WTC11 (cell line): ENCODE data around the gene COPS4. TPM values are rescaled to one million over a fixed set of nuclear protein-coding genes. Genes with fewer than 3 reads are reported as not detected.

Experiments
- ATAC-seq: fragments of 200-7000 bp; cut with Tn5 transposase; 2 replicates; pipeline ENCODE4 v1.10.0; 2021; ENCODE audit warnings: mild to moderate bottlenecking, moderate library complexity
- CTCF ChIA-PET: fragments of 300-600 bp; sonication (Branson Sonifier 250); formaldehyde crosslinking; loops from one replicate; lab custom pipeline; 2021; ENCODE audit warnings: antibody characterized with exemption; lab: Charles Lee
- POLR2A ChIA-PET: fragments of 350-600 bp; sonication (Branson Sonifier 250); formaldehyde crosslinking; loops from one replicate; lab custom pipeline; 2021; ENCODE audit warnings: antibody characterized with exemption; lab: Charles Lee
- DNase-seq: peaks from one replicate; pipeline ENCODE4 v3.0.0; 2021; ENCODE audit warnings: low spot score
- H3K27ac Mint-ChIP-seq: 2 replicates; pipeline ENCODE4 v1.8.0; 2021; ENCODE audit warnings: mixed read lengths
- H3K27me3 Mint-ChIP-seq: 2 replicates; pipeline ENCODE4 v1.8.0; 2021; ENCODE audit warnings: low read depth, mild to moderate bottlenecking, moderate library complexity, mixed read lengths
- H3K36me3 Mint-ChIP-seq: 2 replicates; pipeline ENCODE4 v1.8.0; 2021; ENCODE audit warnings: mixed read lengths
- H3K4me1 Mint-ChIP-seq: 2 replicates; pipeline ENCODE4 v1.8.0; 2022; ENCODE audit warnings: mixed read lengths
- H3K4me3 Mint-ChIP-seq: 2 replicates; pipeline ENCODE4 v1.8.0; 2021; ENCODE audit warnings: mild to moderate bottlenecking, moderate library complexity, mixed read lengths
- H3K9me3 Mint-ChIP-seq: 2 replicates; pipeline ENCODE4 v1.8.0; 2021; ENCODE audit warnings: mixed read lengths
- AFF4 ChIP-seq: sonication (generic); formaldehyde crosslinking; IDR thresholded peaks from 2 replicates; pipeline ENCODE4 v1.8.1; 2023; ENCODE audit warnings: mild to moderate bottlenecking, missing genetic modification reagents, borderline replicate concordance
- ARID4B ChIP-seq: sonication (generic); formaldehyde crosslinking; IDR thresholded peaks from 2 replicates; pipeline ENCODE4 v1.8.0; 2023; ENCODE audit warnings: missing genetic modification reagents, mild to moderate bottlenecking, borderline replicate concordance
- ATF1 ChIP-seq: sonication (generic); formaldehyde crosslinking; IDR thresholded peaks from 2 replicates; pipeline ENCODE4 v1.8.1; 2023; ENCODE audit warnings: mild to moderate bottlenecking, moderate library complexity, missing genetic modification reagents
- ATF6 ChIP-seq: sonication (generic); formaldehyde crosslinking; IDR thresholded peaks from 2 replicates; pipeline ENCODE4 v1.8.1; 2023; ENCODE audit warnings: mild to moderate bottlenecking, missing genetic modification reagents
- CDX4 ChIP-seq: fragments of 250-450 bp; sonication (Bioruptor Pico); IDR thresholded peaks from 2 replicates; pipeline ENCODE4 v1.9.0; 2021; ENCODE audit warnings: moderate library complexity, mild to moderate bottlenecking, inconsistent platforms, borderline replicate concordance
- FOXK1 ChIP-seq: sonication (generic); formaldehyde crosslinking; IDR thresholded peaks from 2 replicates; pipeline ENCODE4 v1.8.0; 2022; ENCODE audit warnings: mild to moderate bottlenecking, moderate library complexity, missing genetic modification reagents
- NFE2L1 ChIP-seq: sonication (generic); formaldehyde crosslinking; IDR thresholded peaks from 2 replicates; pipeline ENCODE4 v1.8.1; 2023; ENCODE audit warnings: missing genetic modification reagents
- NFYB ChIP-seq: sonication (generic); formaldehyde crosslinking; conservative IDR thresholded peaks from 2 replicates; pipeline ENCODE4 v1.8.0; 2022; ENCODE audit warnings: low read depth, missing genetic modification reagents
- NR3C1 ChIP-seq: sonication (generic); formaldehyde crosslinking; conservative IDR thresholded peaks from 2 replicates; pipeline ENCODE4 v1.8.1; 2023; ENCODE audit warnings: low read depth, mild to moderate bottlenecking, missing genetic modification reagents
- OVOL2 ChIP-seq: fragments of 250-450 bp; sonication (Bioruptor Pico); IDR thresholded peaks from 2 replicates; pipeline ENCODE4 v1.9.0; 2021; ENCODE audit warnings: mild to moderate bottlenecking, borderline replicate concordance
- TEAD1 ChIP-seq: sonication (generic); formaldehyde crosslinking; IDR thresholded peaks from 2 replicates; pipeline ENCODE4 v1.8.0; 2022; ENCODE audit warnings: mild to moderate bottlenecking, missing genetic modification reagents
- TEAD4 ChIP-seq: sonication (generic); formaldehyde crosslinking; IDR thresholded peaks from 2 replicates; pipeline ENCODE4 v1.8.0; 2022; ENCODE audit warnings: mild to moderate bottlenecking, missing genetic modification reagents
- ZBTB21 ChIP-seq: sonication (generic); formaldehyde crosslinking; IDR thresholded peaks from 2 replicates; pipeline ENCODE4 v1.8.1; 2023; ENCODE audit warnings: mild to moderate bottlenecking, missing genetic modification reagents, borderline replicate concordance
- ZNF263 ChIP-seq: sonication (generic); formaldehyde crosslinking; IDR thresholded peaks from 2 replicates; pipeline ENCODE4 v1.8.1; 2022; ENCODE audit warnings: low read depth, mild to moderate bottlenecking, moderate library complexity, missing genetic modification reagents
- ZNF317 ChIP-seq: sonication (generic); formaldehyde crosslinking; IDR thresholded peaks from 2 replicates; pipeline ENCODE4 v1.8.1; 2023; ENCODE audit warnings: low read depth, mild to moderate bottlenecking, moderate library complexity, missing genetic modification reagents, borderline replicate concordance
- ZNF396 ChIP-seq: fragments of 250-450 bp; sonication (Bioruptor Pico); IDR thresholded peaks from 2 replicates; pipeline ENCODE4 v1.8.0; 2021; ENCODE audit warnings: mild to moderate bottlenecking, moderate library complexity, borderline replicate concordance
- ZNF416 ChIP-seq: fragments of 250-450 bp; sonication (Bioruptor Pico); IDR thresholded peaks from 2 replicates; pipeline ENCODE4 v1.9.0; 2021; ENCODE audit warnings: mild to moderate bottlenecking, inconsistent platforms
- ZNF423 ChIP-seq: fragments of 250-450 bp; sonication (Bioruptor Pico); IDR thresholded peaks from 2 replicates; pipeline ENCODE4 v2.1.2; 2022; ENCODE audit warnings: mild to moderate bottlenecking, moderate library complexity
- ZNF512 ChIP-seq: sonication (generic); formaldehyde crosslinking; IDR thresholded peaks from 2 replicates; pipeline ENCODE4 v1.8.1; 2022; ENCODE audit warnings: missing genetic modification reagents, borderline replicate concordance
- total RNA-seq: library from RNA; stranded (reverse); gene quantifications from 3 replicates; pipeline ENCODE4 v1.2.3, GENCODE V29; 2021

COPS4 gene
- total RNA-seq, 1 experiment from 2014 or later = 30.9 TPM

GRCh38 chr4:83118869-83119268 is 83.9 kb downstream of the COPS4 start:
- no peak overlapping the region for H3K27ac Mint-ChIP-seq
- H3K4me3 Mint-ChIP-seq = no peak overlapping the region
- TF ChIP-seq NFYB = no peak
- POLR2A ChIA-PET = interaction anchor here (0.6 kb wide), 1 partner anchor 31 kb away, joined by 4 read pairs; no protein-coding TSS in a partner anchor
- CTCF ChIA-PET = interaction anchor here (1.2 kb wide), 1 partner anchor 9 kb away, joined by 4 read pairs; no protein-coding TSS in a partner anchor
- peaks cover 9% of the 10 kb centered on the region for H3K36me3 Mint-ChIP-seq
- H3K27me3 Mint-ChIP-seq = no peaks in the 10 kb centered on the region
- ATAC-seq = no peak
- peaks cover 28% of the 10 kb centered on the region for H3K4me1 Mint-ChIP-seq
- H3K9me3 Mint-ChIP-seq = peaks cover 18% of the 10 kb centered on the region
- no peak for DNase-seq

- ATAC-seq = no peak
- H3K36me3 Mint-ChIP-seq = peaks cover 9% of the 10 kb centered on the region
These were observed 86.3 kb downstream of the COPS4 start for GRCh38 chr4:83121246-83121645.

GRCh38 chr4:83124111-83124780 is 89.3 kb downstream of the COPS4 start:
- POLR2A ChIA-PET = no interaction called here
- Mint-ChIP-seq H3K36me3 (peaks cover 12% of the 10 kb centered on the region), H3K9me3 (peaks cover 36% of the 10 kb centered on the region), H3K27me3 (no peaks in the 10 kb centered on the region), H3K27ac (no peak overlapping the region), H3K4me3 (no peak overlapping the region), H3K4me1 (no peaks in the 10 kb centered on the region)
- ATAC-seq (no peak), DNase-seq (no peak)
- TF ChIP-seq ZNF396 (CRISPR knock-in tag) = no peak
- no peak for TF ChIP-seq ZNF263 (CRISPR knock-in tag)
- TF ChIP-seq ZNF512 = no peak
- TF ChIP-seq ARID4B (CRISPR knock-in tag) = no peak
- TF ChIP-seq NFE2L1 (CRISPR knock-in tag) = no peak
- no peak for TF ChIP-seq ATF6 (CRISPR knock-in tag)
- no peak for TF ChIP-seq ZNF416 (CRISPR knock-in tag)
- no peak for TF ChIP-seq NR3C1
- no peak for TF ChIP-seq ZBTB21 (CRISPR knock-in tag)
- TF ChIP-seq AFF4 (CRISPR knock-in tag) = no peak
- TF ChIP-seq ZNF317 = no peak
- CTCF ChIA-PET = interaction anchor here (1.0 to 1.5 kb wide), 2 partner anchors 14 to 132 kb away, joined by 4 to 6 read pairs; no protein-coding TSS in a partner anchor

More at GRCh38 chr4:83121246-83121645, 86.3 kb downstream of the COPS4 start:
- ChIA-PET POLR2A (no interaction called here), CTCF (no interaction called here)
- no peaks in the 10 kb centered on the region for H3K27me3 Mint-ChIP-seq
- TF ChIP-seq NR3C1 (no peak), CDX4 (CRISPR knock-in tag) (no peak), ATF1 (CRISPR knock-in tag) (no peak), TEAD4 (CRISPR knock-in tag) (no peak), ZNF423 (no peak), OVOL2 (CRISPR knock-in tag) (no peak), FOXK1 (no peak), TEAD1 (CRISPR knock-in tag) (no peak)
- peaks cover 19% of the 10 kb centered on the region for H3K9me3 Mint-ChIP-seq
- DNase-seq = no peak
- H3K27ac Mint-ChIP-seq = no peak overlapping the region
- peaks cover 4% of the 10 kb centered on the region for H3K4me1 Mint-ChIP-seq
- H3K4me3 Mint-ChIP-seq = no peak overlapping the region
